ENCODE results near the gene RAB3A. TPM values are rescaled to one million over a fixed set of nuclear protein-coding genes. Genes with fewer than 3 reads are reported as not detected.

RAB3A gene
- polyA plus RNA-seq, 1 experiment, result 2.8 TPM

GRCh38 chr19:18171605-18172327 is 32.1 kb downstream of the RAB3A start:
- peaks cover 5% of the 10 kb centered on the region for H3K27me3 ChIP-seq (ENCODE audit: control insufficient read depth, insufficient read depth, low read length)
- H3K9me3 ChIP-seq (ENCODE audit: control insufficient read depth, insufficient read depth, low read length), result no peaks in the 10 kb centered on the region; the same call in 1 of the 2 replicates
- H3K27ac ChIP-seq (ENCODE audit: low read depth, low read length), result no peak overlapping the region
- H3K4me3 ChIP-seq (ENCODE audit: low read depth, low read length), result no peak overlapping the region
- DNase-seq (ENCODE audit: low read depth, low spot score), result no peak
- TF ChIP-seq CTCF (IDR thresholded peaks at IDR 0.05; ENCODE audit: low read depth, low read length), result no peak
- ChIA-PET POLR2A (interaction anchor here (0.6 kb wide), 1 partner anchor 29 kb away, joined by 3 read pairs; no protein-coding TSS in a partner anchor), CTCF (interaction anchor here (1.1 to 2.4 kb wide), 4 partner anchors 10 to 157 kb away, joined by 3 to 10 read pairs (median 4); no protein-coding TSS in a partner anchor)

GRCh38 chr19:18170714-18171255 is 33.1 kb downstream of the RAB3A start:
- DNase-seq (ENCODE audit: low read depth, low spot score), result no peak
- ChIA-PET CTCF (interaction anchor here (0.6 to 2.4 kb wide), 6 partner anchors 9 to 177 kb away, joined by 3 to 10 read pairs (median 4); no protein-coding TSS in a partner anchor), POLR2A (interaction anchor here (0.6 kb wide), 1 partner anchor 43 kb away, joined by 3 read pairs; no protein-coding TSS in a partner anchor)
- Histone ChIP-seq H3K27me3 (ENCODE audit: control insufficient read depth, insufficient read depth, low read length) (peaks cover 2% of the 10 kb centered on the region), H3K9me3 (ENCODE audit: control insufficient read depth, insufficient read depth, low read length) (no peaks in the 10 kb centered on the region; the same call in 1 of the 2 replicates), H3K4me3 (ENCODE audit: low read depth, low read length) (no peak overlapping the region), H3K27ac (ENCODE audit: low read depth, low read length) (no peak overlapping the region)
- no peak for TF ChIP-seq CTCF (IDR thresholded peaks at IDR 0.05; ENCODE audit: low read depth, low read length)

- DNase-seq (ENCODE audit: low read depth, low spot score), result no peak
- TF ChIP-seq CTCF (IDR thresholded peaks at IDR 0.05; ENCODE audit: low read depth, low read length), result no peak
- H3K4me3 ChIP-seq (ENCODE audit: low read depth, low read length), result no peak overlapping the region
- H3K9me3 ChIP-seq (ENCODE audit: control insufficient read depth, insufficient read depth, low read length), result no peaks in the 10 kb centered on the region; the same call in 1 of the 2 replicates
- no peaks in the 10 kb centered on the region for H3K27me3 ChIP-seq (ENCODE audit: control insufficient read depth, insufficient read depth, low read length)
- ChIA-PET CTCF (interaction anchor here (0.7 to 1.2 kb wide), 3 partner anchors 23 to 94 kb away, joined by 3 to 4 read pairs (median 3); no protein-coding TSS in a partner anchor), POLR2A (interaction anchor here (0.9 kb wide), 1 partner anchor 113 kb away, joined by 3 read pairs; no protein-coding TSS in a partner anchor)
- H3K27ac ChIP-seq (ENCODE audit: low read depth, low read length), result no peak overlapping the region
Observed at GRCh38 chr19:18168673-18169381, 35.0 kb downstream of the RAB3A start.

GRCh38 chr19:18167975-18168645 is 35.7 kb downstream of the RAB3A start:
- no peak for DNase-seq (ENCODE audit: low read depth, low spot score)
- Histone ChIP-seq H3K9me3 (ENCODE audit: control insufficient read depth, insufficient read depth, low read length) (no peaks in the 10 kb centered on the region; the same call in 1 of the 2 replicates), H3K4me3 (ENCODE audit: low read depth, low read length) (no peak overlapping the region), H3K27me3 (ENCODE audit: control insufficient read depth, insufficient read depth, low read length) (no peaks in the 10 kb centered on the region), H3K27ac (ENCODE audit: low read depth, low read length) (no peak overlapping the region)
- ChIA-PET POLR2A (interaction anchor here (0.9 kb wide), 1 partner anchor 114 kb away, joined by 3 read pairs; no protein-coding TSS in a partner anchor), CTCF (interaction anchor here (0.5 to 1.7 kb wide), 6 partner anchors 24 to 95 kb away, joined by 3 to 7 read pairs (median 4); no protein-coding TSS in a partner anchor)
- TF ChIP-seq CTCF (IDR thresholded peaks at IDR 0.05; ENCODE audit: low read depth, low read length), result peak; percentile 69

Measured in AG04450 (cell line).